Testis (tissue), 3 donors: ENCODE results near the gene RGS13. TPM values are rescaled to one million over a fixed set of nuclear protein-coding genes. Genes with fewer than 3 reads are reported as not detected.

Experiments
- DNase-seq: peaks from one replicate; pipeline ENCODE4 v3.0.0-alpha.2; 2019
- H3K27ac ChIP-seq, 2 donors: fragments of 200-600 bp; sonication (generic); one replicate each; pipeline ENCODE4 v1.5.1; 2019
- H3K27me3 ChIP-seq: fragments of 200-600 bp; sonication (generic); one replicate; pipeline ENCODE4 v1.5.1; 2019
- H3K36me3 ChIP-seq: fragments of 200-600 bp; sonication (generic); one replicate; pipeline ENCODE4 v1.5.1; 2017; ENCODE audit warnings: low read depth; ENCODE audit errors: missing control alignments
- H3K4me1 ChIP-seq: fragments of 200-600 bp; sonication (generic); one replicate; pipeline ENCODE4 v1.5.1; 2019
- H3K4me3 ChIP-seq, 2 donors: fragments of 200-600 bp; sonication (generic); one replicate each; pipeline ENCODE4 v1.5.1; 2017 to 2019
- H3K9me3 ChIP-seq: fragments of 200-600 bp; sonication (generic); one replicate; pipeline ENCODE4 v1.5.1; 2017
- CTCF ChIP-seq, 3 experiments: fragments of 450-650 bp in 2 of 3; fragments of 200-600 bp in 1 of 3; sonication (generic) in 1 of 3; IDR thresholded peaks; one replicate each; pipeline ENCODE4 v1.5.1; 2016 to 2019; ENCODE audit warnings: antibody characterized with exemption in 3 of 3, mild to moderate bottlenecking in 2 of 3, moderate library complexity in 1 of 3
- POLR2A ChIP-seq: fragments of 450-650 bp; IDR thresholded peaks from one replicate; pipeline ENCODE4 v1.6.1; 2017; ENCODE audit warnings: antibody characterized with exemption, mild to moderate bottlenecking, moderate library complexity
- WGBS, 2 donors: methylation state at CpG; one replicate each; pipeline ENCODE4 v1.1.5; 2018; 5-methylcytosine and 5-hydroxymethylcytosine counted together
- intact Hi-C: fragments of 100-400 bp; cut with DNase I; formaldehyde crosslinking; loops from one replicate; pipeline ENCODE4 v1.15.1; 2023; ENCODE audit warnings: low total_unique reads
- polyA plus RNA-seq: library from polyadenylated mRNA; stranded (reverse); fragments of 350-450 nt; fragmentation: Illumina TruSeq; extraction: RNeasy Lipid Tissue Mini Kit (QIAGEN cat#74804); gene quantifications from one replicate; pipeline ENCODE4 v1.2.3, GENCODE V29; 2014; ENCODE audit warnings: low read depth, low replicate concordance; ENCODE audit not compliant: insufficient read depth
- total RNA-seq, 2 donors: library from RNA; depleted of rRNA; stranded (reverse); fragments of >200 nt; gene quantifications; one replicate each; pipeline ENCODE4 v1.2.3, GENCODE V29; 2016

RGS13 gene
- total and polyA plus RNA-seq, 3 donors from 2014 or later = 0.25 TPM; not detected in 2

GRCh38 chr1:192601143-192601542 is 34.8 kb upstream of the RGS13 start:
- TF ChIP-seq CTCF (IDR thresholded peaks at IDR 0.05) (no peak), POLR2A (no peak)
- WGBS, 2 donors = 81 to 86% methylated on average over 1 of the region's 1 CpG

GRCh38 chr1:192601567-192601966 is 34.4 kb upstream of the RGS13 start:
- no peak for DNase-seq
- intact Hi-C loops = loop anchor here (10.0 kb wide), 1 partner anchor 127 kb away; no protein-coding TSS in a partner anchor
- H3K27me3 ChIP-seq = no peaks in the 10 kb centered on the region
- H3K9me3 ChIP-seq = no peaks in the 10 kb centered on the region
- H3K36me3 ChIP-seq = no peaks in the 10 kb centered on the region
- H3K4me1 ChIP-seq = no peaks in the 10 kb centered on the region
- no peak overlapping the region for H3K27ac ChIP-seq
- H3K4me3 ChIP-seq = no peak overlapping the region
- TF ChIP-seq CTCF (IDR thresholded peaks at IDR 0.05) (no peak), POLR2A (no peak)

More at GRCh38 chr1:192601143-192601542, 34.8 kb upstream of the RGS13 start:
- Histone ChIP-seq H3K9me3 (no peaks in the 10 kb centered on the region), H3K4me3 (no peak overlapping the region), H3K4me1 (no peaks in the 10 kb centered on the region), H3K36me3 (no peaks in the 10 kb centered on the region), H3K27ac (no peak overlapping the region), H3K27me3 (no peaks in the 10 kb centered on the region)
- DNase-seq = no peak
- intact Hi-C loops = loop anchor here (10.0 kb wide), 1 partner anchor 126 kb away; no protein-coding TSS in a partner anchor

- intact Hi-C loops = loop anchor here (10.0 kb wide), 1 partner anchor 128 kb away; no protein-coding TSS in a partner anchor
- no peak overlapping the region for H3K27ac ChIP-seq
- no peaks in the 10 kb centered on the region for H3K4me1 ChIP-seq
- no peaks in the 10 kb centered on the region for H3K27me3 ChIP-seq
- no peak for TF ChIP-seq POLR2A
- no peak for TF ChIP-seq CTCF (IDR thresholded peaks at IDR 0.05)
- H3K4me3 ChIP-seq = no peak overlapping the region
- H3K36me3 ChIP-seq = no peaks in the 10 kb centered on the region
- 75 to 86% methylated on average over 1 of the region's 1 CpG for WGBS, 2 donors
- H3K9me3 ChIP-seq = no peaks in the 10 kb centered on the region
- no peak for DNase-seq
Measured at GRCh38 chr1:192602757-192603156, 33.2 kb upstream of the RGS13 start.

- H3K4me3 ChIP-seq = no peak overlapping the region
- no peaks in the 10 kb centered on the region for H3K9me3 ChIP-seq
- H3K27me3 ChIP-seq = no peaks in the 10 kb centered on the region
- intact Hi-C loops = loop anchor here (10.0 kb wide), 1 partner anchor 129 kb away; no protein-coding TSS in a partner anchor
- no peak for DNase-seq
- H3K27ac ChIP-seq = no peak overlapping the region
- no peaks in the 10 kb centered on the region for H3K36me3 ChIP-seq
- no peaks in the 10 kb centered on the region for H3K4me1 ChIP-seq
- WGBS, 2 donors = 79 to 85% methylated on average over 3 of the region's 3 CpGs
- TF ChIP-seq POLR2A (no peak), CTCF (IDR thresholded peaks at IDR 0.05) (no peak)
Measured at GRCh38 chr1:192603218-192603787, 32.6 kb upstream of the RGS13 start.
